Measurements from ENCODE around the gene BBX. TPM values are rescaled to one million over a fixed set of nuclear protein-coding genes. Genes with fewer than 3 reads are reported as not detected.

Gene BBX
- total and polyA plus RNA-seq, 12 donors, result 4.6 to 49.8 (median 38.0) TPM

DNA sequence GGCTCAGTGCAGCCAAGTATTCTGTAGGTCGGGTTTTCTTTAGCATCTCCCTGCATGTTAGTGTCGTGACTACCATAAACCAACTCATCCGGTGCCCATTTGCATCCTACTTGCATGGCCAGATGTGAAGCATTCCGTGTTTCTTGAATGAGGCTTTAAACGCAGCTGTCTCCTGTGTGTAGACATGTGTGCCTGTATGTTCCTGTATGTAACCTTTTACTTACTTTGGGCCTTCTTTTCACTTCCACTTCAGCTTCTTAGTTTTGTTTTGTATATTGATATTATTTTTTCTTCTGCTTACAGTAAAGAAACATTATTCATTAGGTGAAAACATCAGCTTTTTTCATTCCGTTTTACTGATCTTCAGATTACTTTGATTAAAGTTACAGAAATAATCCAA lies 267.9 kb downstream of the BBX start:
- intact Hi-C loops (cut with DNase I), result no loop called here
- Histone ChIP-seq H3K9me3 (no peaks in the 10 kb centered on the region), H3K4me1 (peaks cover 0 to 7% (median 0%) of the 10 kb centered on the region in 9 donors), H3K36me3 (peaks cover 0 to 59% (median 0%) of the 10 kb centered on the region in 9 donors), H3K4me3 (no peak overlapping the region), H3K27ac (no peak overlapping the region), H3K27me3 (no peaks in the 10 kb centered on the region)
- 96% methylated on average over 6 of the region's 6 CpGs for WGBS, 2 donors
- ATAC-seq (no peak), DNase-seq (no peak)
- TF ChIP-seq, protein P1, sequence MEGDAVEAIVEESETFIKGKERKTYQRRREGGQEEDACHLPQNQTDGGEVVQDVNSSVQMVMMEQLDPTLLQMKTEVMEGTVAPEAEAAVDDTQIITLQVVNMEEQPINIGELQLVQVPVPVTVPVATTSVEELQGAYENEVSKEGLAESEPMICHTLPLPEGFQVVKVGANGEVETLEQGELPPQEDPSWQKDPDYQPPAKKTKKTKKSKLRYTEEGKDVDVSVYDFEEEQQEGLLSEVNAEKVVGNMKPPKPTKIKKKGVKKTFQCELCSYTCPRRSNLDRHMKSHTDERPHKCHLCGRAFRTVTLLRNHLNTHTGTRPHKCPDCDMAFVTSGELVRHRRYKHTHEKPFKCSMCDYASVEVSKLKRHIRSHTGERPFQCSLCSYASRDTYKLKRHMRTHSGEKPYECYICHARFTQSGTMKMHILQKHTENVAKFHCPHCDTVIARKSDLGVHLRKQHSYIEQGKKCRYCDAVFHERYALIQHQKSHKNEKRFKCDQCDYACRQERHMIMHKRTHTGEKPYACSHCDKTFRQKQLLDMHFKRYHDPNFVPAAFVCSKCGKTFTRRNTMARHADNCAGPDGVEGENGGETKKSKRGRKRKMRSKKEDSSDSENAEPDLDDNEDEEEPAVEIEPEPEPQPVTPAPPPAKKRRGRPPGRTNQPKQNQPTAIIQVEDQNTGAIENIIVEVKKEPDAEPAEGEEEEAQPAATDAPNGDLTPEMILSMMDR (IDR thresholded peaks at IDR 0.05), result no peak

DNA sequence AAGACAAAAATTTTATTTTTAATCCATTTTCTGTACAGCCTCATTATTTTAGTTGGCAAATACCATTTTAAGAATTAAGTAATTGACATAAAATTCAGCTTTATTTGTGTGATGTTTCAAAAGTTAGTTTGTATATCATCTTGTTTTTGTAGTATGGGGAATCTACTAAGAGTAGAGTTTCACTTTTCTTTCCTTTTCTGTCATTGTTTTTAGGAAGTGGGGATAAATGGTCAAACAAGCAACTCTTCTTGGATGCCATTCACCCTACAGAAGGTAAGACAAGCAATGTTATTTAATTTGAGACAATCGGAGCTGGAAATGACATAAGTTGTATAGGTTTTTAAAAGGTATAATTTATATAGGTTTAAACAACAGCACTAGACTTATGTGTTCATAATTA lies 268.3 kb downstream of the BBX start:
- Histone ChIP-seq H3K27me3 (no peaks in the 10 kb centered on the region), H3K36me3 (peaks cover 0 to 55% (median 0%) of the 10 kb centered on the region in 9 donors), H3K4me3 (no peak overlapping the region), H3K27ac (no peak overlapping the region), H3K4me1 (peaks cover 0 to 7% (median 0%) of the 10 kb centered on the region in 9 donors), H3K9me3 (no peaks in the 10 kb centered on the region)
- TF ChIP-seq, protein P1 (IDR thresholded peaks at IDR 0.05), result no peak
- WGBS, 2 donors, result 91% methylated on average over 1 of the region's 1 CpG
- DNase-seq (no peak), ATAC-seq (no peak)
- intact Hi-C loops (cut with DNase I), result no loop called here

DNA sequence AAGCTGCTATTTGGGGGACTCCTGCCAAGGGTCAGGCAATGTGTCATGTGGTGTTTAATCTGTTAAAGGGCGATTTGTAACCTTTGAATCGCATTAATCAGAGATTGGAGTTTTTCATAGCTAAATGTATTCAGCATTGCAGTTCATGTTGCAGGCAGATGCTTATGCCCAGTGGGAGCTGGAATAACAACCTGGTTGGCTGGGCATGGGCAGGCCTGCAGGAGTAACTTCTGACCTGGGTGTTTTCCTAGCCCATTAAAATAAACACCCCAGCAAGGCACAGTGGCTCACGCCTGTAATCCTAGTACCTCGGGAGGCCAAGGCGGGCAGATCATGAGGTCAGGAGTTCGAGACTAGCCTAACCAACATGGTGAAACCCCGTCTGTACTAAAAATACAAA lies 268.7 kb downstream of the BBX start:
- Histone ChIP-seq H3K4me3 (no peak overlapping the region), H3K27ac (no peak overlapping the region), H3K36me3 (peaks cover 0 to 53% (median 0%) of the 10 kb centered on the region in 9 donors), H3K4me1 (peaks cover 0 to 7% (median 0%) of the 10 kb centered on the region in 9 donors), H3K27me3 (no peaks in the 10 kb centered on the region), H3K9me3 (no peaks in the 10 kb centered on the region)
- DNase-seq (no peak), ATAC-seq (no peak)
- WGBS, 2 donors, result 93 to 97% methylated on average over 7 of the region's 7 CpGs
- TF ChIP-seq, protein P1 (IDR thresholded peaks at IDR 0.05), result no peak
- intact Hi-C loops (cut with DNase I), result no loop called here

DNA sequence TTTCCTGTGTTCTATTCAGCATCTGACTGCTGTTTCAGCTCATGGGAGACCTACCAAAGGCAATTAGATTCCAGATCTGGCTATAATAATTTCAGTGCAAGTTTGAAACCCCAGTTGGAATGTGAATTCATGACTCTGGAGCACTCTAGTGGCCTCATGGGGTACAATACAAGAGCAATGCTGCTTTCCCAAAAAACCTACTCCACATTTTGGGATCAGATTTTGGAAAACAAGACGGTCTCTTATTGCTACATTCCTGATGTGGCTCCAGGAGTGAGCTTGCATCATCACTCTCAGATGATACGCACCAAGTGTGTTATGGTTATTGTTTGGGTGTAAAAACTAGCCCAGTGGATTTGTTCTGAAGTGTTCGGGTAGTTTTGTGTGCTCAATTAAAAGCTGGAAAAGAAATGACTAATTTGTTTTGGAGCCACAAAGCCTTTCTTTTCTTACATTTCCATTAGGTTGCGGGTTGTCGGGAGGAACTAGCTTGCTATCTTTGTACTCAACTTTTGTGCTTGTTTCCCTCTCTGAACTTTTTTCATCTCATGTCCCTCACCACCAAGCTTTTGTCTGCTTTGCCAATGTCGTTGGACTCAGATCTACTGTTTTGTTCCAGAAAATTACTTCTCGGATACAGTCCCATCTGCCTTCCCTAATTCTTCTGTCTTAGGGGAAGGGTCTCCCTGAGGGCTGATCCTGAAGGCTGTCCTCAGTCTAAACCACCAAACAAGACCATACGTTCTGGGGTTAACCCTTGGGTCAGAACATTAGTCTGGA lies 272.1 kb downstream of the BBX start:
- H3K27ac ChIP-seq, result peak overlapping the region in 6 of 10 donors; percentile 6 to 55 (median 14)
- DNase-seq, result no peak
- no peak overlapping the region for H3K4me3 ChIP-seq
- intact Hi-C loops (cut with DNase I), result no loop called here
- WGBS, 2 donors, result 81 to 85% methylated on average over 8 of the region's 8 CpGs
- H3K36me3 ChIP-seq, result peaks cover 0 to 57% (median 7%) of the 10 kb centered on the region in 9 donors
- H3K27me3 ChIP-seq, result no peaks in the 10 kb centered on the region
- H3K4me1 ChIP-seq, result peaks cover 0 to 20% (median 5%) of the 10 kb centered on the region in 9 donors
- peak; percentile 39 to 88 (median 68) for ATAC-seq
- TF ChIP-seq, protein P1 (IDR thresholded peaks at IDR 0.05), result peak in 7 of 9 donors; percentile 18 to 49 (median 27)
- H3K9me3 ChIP-seq, result no peaks in the 10 kb centered on the region
